NCI-H446 (cell line): Measurements from ENCODE around the gene TPBG.
"Not testable (repeated sequence)": the region's sequence is repeated elsewhere in the genome, so short reads cannot be mapped to it uniquely, and the experiment has no call there.

ENCODE experiments used
- DNase-seq, 2 experiments: peaks; one replicate each; lab custom pipeline; 2025; lab: John Stamatoyannopoulos, UW

Gene TPBG

GRCh38 chr6:82376636-82377035 is 13.0 kb downstream of the TPBG start:
- DNase-seq, result no peak

GRCh38 chr6:82380566-82381185 is 17.1 kb downstream of the TPBG start:
- DNase-seq, result no peak

GRCh38 chr6:82381278-82381677 is 17.7 kb downstream of the TPBG start:
- DNase-seq, result no peak

- no peak for DNase-seq
Observed at GRCh38 chr6:82385102-82385501, 21.5 kb downstream of the TPBG start.

- no peak for DNase-seq
Observed at GRCh38 chr6:82385546-82385945, 21.9 kb downstream of the TPBG start.

GRCh38 chr6:82385961-82386360 is 22.3 kb downstream of the TPBG start:
- no peak for DNase-seq

GRCh38 chr6:82394770-82395169 is 31.2 kb downstream of the TPBG start:
- not testable (repeated sequence) for DNase-seq

GRCh38 chr6:82396964-82397751 is 33.5 kb downstream of the TPBG start:
- no peak for DNase-seq

GRCh38 chr6:82397962-82398692 is 34.5 kb downstream of the TPBG start:
- DNase-seq, result no peak

GRCh38 chr6:82408952-82409431 is 45.4 kb downstream of the TPBG start:
- DNase-seq, result no peak

GRCh38 chr6:82410151-82410648 is 46.6 kb downstream of the TPBG start:
- DNase-seq, result no peak

GRCh38 chr6:82413868-82414267 is 50.3 kb downstream of the TPBG start:
- DNase-seq, result no peak

GRCh38 chr6:82415820-82416219 is 52.2 kb downstream of the TPBG start:
- DNase-seq, result no peak

- DNase-seq, result no peak
Observed at GRCh38 chr6:82416346-82416745, 52.7 kb downstream of the TPBG start.
